Heart left ventricle (tissue), 16 donors: Measurements from ENCODE around the gene CSTF2T. TPM values are rescaled to one million over a fixed set of nuclear protein-coding genes. Genes with fewer than 3 reads are reported as not detected.
"Not testable (repeated sequence)": the region's sequence is repeated elsewhere in the genome, so short reads cannot be mapped to it uniquely, and the experiment has no call there.

Experiments
- ATAC-seq, 4 donors: fragments of 200-7000 bp; cut with Tn5 transposase; one replicate each; pipeline ENCODE4 v1.9.1; 2020 to 2022; ENCODE audit warnings: moderate library complexity in 4 of 4, mild to moderate bottlenecking in 3 of 4, moderate number of reproducible peaks in 1 of 4
- DNase-seq, 5 donors: peaks; one replicate each; pipeline ENCODE4 v3.0.0-alpha.2; 2020
- H3K27ac ChIP-seq, 12 donors: fragments of 200-600 bp; sonication (generic) in 4 of 12; one replicate each; pipeline versions ENCODE4 v1.5.0 to v1.8.0; 2016 to 2022; ENCODE audit warnings: mild to moderate bottlenecking in 2 of 12
- H3K27me3 ChIP-seq, 9 donors: fragments of 200-600 bp; sonication (generic) in 2 of 9; one replicate each; pipeline versions ENCODE4 v1.5.1 to v1.8.0; 2016 to 2022; ENCODE audit warnings: mild to moderate bottlenecking in 3 of 9
- H3K36me3 ChIP-seq, 9 donors: fragments of 200-600 bp; sonication (generic) in 2 of 9; one replicate each; pipeline versions ENCODE4 v1.5.0 to v1.8.0; 2018 to 2022; ENCODE audit warnings: mild to moderate bottlenecking in 2 of 9
- H3K4me1 ChIP-seq, 12 donors: fragments of 200-600 bp; sonication (generic) in 4 of 12; one replicate each; pipeline versions ENCODE4 v1.5.0 to v1.8.0; 2016 to 2022; ENCODE audit warnings: mild to moderate bottlenecking in 3 of 12
- H3K4me3 ChIP-seq, 12 donors: fragments of 200-600 bp; sonication (generic) in 4 of 12; one replicate each; pipeline versions ENCODE4 v1.5.0 to v1.8.0; 2017 to 2022; ENCODE audit warnings: mild to moderate bottlenecking in 9 of 12, moderate library complexity in 4 of 12
- H3K9me3 ChIP-seq, 12 donors: fragments of 200-600 bp; sonication (generic) in 4 of 12; one replicate each; pipeline versions ENCODE4 v1.5.0 to v1.8.0; 2016 to 2022; ENCODE audit warnings: mild to moderate bottlenecking in 1 of 12
- CTCF ChIP-seq, 12 donors: fragments of 200-600 bp; sonication (generic) in 4 of 12; IDR thresholded peaks; one replicate each; pipeline versions ENCODE4 v1.5.0 to v1.8.0; 2018 to 2022; ENCODE audit warnings: antibody characterized with exemption in 12 of 12, mild to moderate bottlenecking in 5 of 12
- POLR2A ChIP-seq, 2 donors: fragments of 450-650 bp; IDR thresholded peaks; one replicate each; pipeline ENCODE4 v1.6.1; 2017; ENCODE audit warnings: antibody characterized with exemption in 2 of 2, mild to moderate bottlenecking in 2 of 2, moderate library complexity in 2 of 2
- WGBS, 4 donors: extraction: QIAGEN DNeasy Blood & Tissue Kit in 2 of 4; methylation state at CpG; one replicate each; pipeline versions ENCODE4 v1.1.5 to v1.1.7; 2013 to 2018; 5-methylcytosine and 5-hydroxymethylcytosine counted together
- intact Hi-C, 10 donors: fragments of 100-400 bp; cut with DNase I; formaldehyde crosslinking; loops; one replicate each; pipeline versions ENCODE4 v1.11.1 to v1.14.2; 2022
- polyA plus RNA-seq, 2 donors: library from polyadenylated mRNA; stranded (reverse); fragments of 200-250 nt; gene quantifications; one replicate each; pipeline ENCODE4 v1.2.3, GENCODE V29; 2013
- total RNA-seq, 9 donors: library from RNA; depleted of rRNA in 2 of 9; stranded (reverse); fragments of >200 nt in 2 of 9; fragmentation: NEBNext Ultra II Directional in 3 of 9; extraction: Animal tissue kit (Norgen Biotek cat#: 25700) in 3 of 9; gene quantifications; one replicate each; pipeline versions ENCODE4 v1.1.0 to v1.2.4, GENCODE V29; 2016 to 2023
- donor health status: ischemic (EF 13 %, LVEDD 7.1; RV severe dilation, severe dysfunction).
- donor health status: healthy with polysubstance abuse.
- donor health status: DM: no; HTN: yes; CAD: no.
- donor health status: DM: no; HTN: no; CAD: no.
- donor health status: ischemic (EF 25% LVEDD 6.9; RV normal size, moderate dysfunction).
- donor health status: ischemic (EF 25% LVEDD 5.7; RV mildly dilated, moderate dysfunction).
- donor health status: healthy.
- donor health status: DM: yes; HTN: yes; CAD: no.
- donor health status: ischemic (EF 35%, LVEDD 5.7; RV mildly dilated, moderate dysfunction).
- donor health status: nonischemic (EF 11% LVEDD 7.7; RV severe dilation, severe dysfunction).
- donor health status: DM: yes; HTN: yes; CAD: no.
- donor health status: PGD.
- donor health status: ischemic (EF 29% LVEDD 5.4; RV normal size, mild dysfunction).
- donor health status: nonischemic (EF 23%, LVEDD 6.1; RV moderate dilation, normal function).

CSTF2T gene
- total and polyA plus RNA-seq, 11 donors = 10.6 to 27.4 (median 21.5) TPM

GRCh38 chr10:51689536-51689935 is 9.9 kb downstream of the CSTF2T start:
- DNase-seq (no peak), ATAC-seq (no peak)
- H3K4me3 ChIP-seq = no peak overlapping the region
- H3K27ac ChIP-seq = no peak overlapping the region
- 90 to 93% (median 91%) methylated on average over 3 of the region's 3 CpGs for WGBS, 4 donors
- no peak for TF ChIP-seq CTCF (IDR thresholded peaks at IDR 0.05)
- TF ChIP-seq POLR2A (IDR thresholded peaks at IDR 0.05) = no peak
- H3K9me3 ChIP-seq = no peaks in the 10 kb centered on the region
- intact Hi-C loops = no loop called here
- peaks cover 0 to 10% (median 2%) of the 10 kb centered on the region in 12 donors for H3K4me1 ChIP-seq
- H3K27me3 ChIP-seq = no peaks in the 10 kb centered on the region
- H3K36me3 ChIP-seq = no peaks in the 10 kb centered on the region

GRCh38 chr10:51688826-51689225 is 10.6 kb downstream of the CSTF2T start:
- H3K4me1 ChIP-seq, H3K27ac ChIP-seq, intact Hi-C loops, H3K27me3 ChIP-seq, H3K9me3 ChIP-seq, H3K4me3 ChIP-seq, DNase-seq, ATAC-seq, H3K36me3 ChIP-seq: not testable (repeated sequence)
- WGBS, 4 donors = 83 to 93% (median 87%) methylated on average over 2 of the region's 2 CpGs

GRCh38 chr10:51687296-51687695 is 12.1 kb downstream of the CSTF2T start:
- WGBS, 4 donors = 78 to 86% (median 81%) methylated on average over 1 of the region's 1 CpG
- DNase-seq (no peak), ATAC-seq (no peak)
- no peaks in the 10 kb centered on the region for H3K27me3 ChIP-seq
- no peak for TF ChIP-seq CTCF (IDR thresholded peaks at IDR 0.05)
- no peak for TF ChIP-seq POLR2A (IDR thresholded peaks at IDR 0.05)
- H3K27ac ChIP-seq = no peak overlapping the region
- H3K4me1 ChIP-seq = peaks cover 0 to 15% (median 10%) of the 10 kb centered on the region in 12 donors
- no peaks in the 10 kb centered on the region for H3K9me3 ChIP-seq
- intact Hi-C loops = no loop called here
- no peaks in the 10 kb centered on the region for H3K36me3 ChIP-seq
- no peak overlapping the region for H3K4me3 ChIP-seq

GRCh38 chr10:51685768-51686167 is 13.6 kb downstream of the CSTF2T start:
- H3K9me3 ChIP-seq = no peaks in the 10 kb centered on the region
- no peak overlapping the region for H3K4me3 ChIP-seq
- H3K27ac ChIP-seq = no peak overlapping the region
- 83 to 91% (median 86%) methylated on average over 2 of the region's 2 CpGs for WGBS, 4 donors
- peaks cover 0 to 18% (median 10%) of the 10 kb centered on the region in 12 donors for H3K4me1 ChIP-seq
- DNase-seq = no peak
- intact Hi-C loops = no loop called here
- TF ChIP-seq CTCF (IDR thresholded peaks at IDR 0.05) (no peak), POLR2A (IDR thresholded peaks at IDR 0.05) (no peak)
- ATAC-seq = no peak
- H3K36me3 ChIP-seq = no peaks in the 10 kb centered on the region
- H3K27me3 ChIP-seq = no peaks in the 10 kb centered on the region

- Histone ChIP-seq H3K4me1 (peaks cover 0 to 24% (median 10%) of the 10 kb centered on the region in 12 donors), H3K4me3 (no peak overlapping the region), H3K27me3 (no peaks in the 10 kb centered on the region), H3K9me3 (no peaks in the 10 kb centered on the region), H3K27ac (peak overlapping the region in 2 of 12 donors; percentile 1 to 26), H3K36me3 (no peaks in the 10 kb centered on the region)
- DNase-seq (peak in 1 of 5 donors; percentile 43), ATAC-seq (peak; percentile 42 to 79 (median 54))
- intact Hi-C loops = no loop called here
- WGBS, 4 donors = 55 to 63% (median 57%) methylated on average over 4 of the region's 4 CpGs
- TF ChIP-seq CTCF (IDR thresholded peaks at IDR 0.05) = no peak
- TF ChIP-seq POLR2A (IDR thresholded peaks at IDR 0.05) = no peak
Observed at GRCh38 chr10:51683031-51683691, 16.2 kb downstream of the CSTF2T start.
